Neural cell (in vitro differentiated cells): ENCODE measurements around the gene DCAF15. TPM values are rescaled to one million over a fixed set of nuclear protein-coding genes. Genes with fewer than 3 reads are reported as not detected.

Source experiments
- H2AFZ ChIP-seq: fragments of 200-600, 300-800 bp; sonication (generic), shearing (Covaris generic); 2 replicates; pipeline ENCODE4 v1.6.0; 2014; ENCODE audit warnings: low read depth, mild to moderate bottlenecking, antibody characterized with exemption, low read length, moderate library complexity
- H3F3A ChIP-seq: fragments of 200-600 bp; shearing (Covaris generic); 2 replicates; pipeline ENCODE4 v1.6.1; 2016; ENCODE audit warnings: mild to moderate bottlenecking, moderate library complexity, mixed read lengths, antibody characterized with exemption, low read length; ENCODE audit not compliant: insufficient read depth, poor library complexity, severe bottlenecking
- H3K27ac ChIP-seq: fragments of 200-600, 300-800 bp; sonication (generic), shearing (Covaris generic); 2 replicates; pipeline ENCODE4 v1.5.1; 2014; ENCODE audit warnings: mild to moderate bottlenecking, low read length, moderate library complexity
- H3K27me3 ChIP-seq: fragments of 300-800, 200-600 bp; sonication (generic), shearing (Covaris generic); 2 replicates; pipeline ENCODE4 v1.6.0; 2014; ENCODE audit warnings: mild to moderate bottlenecking, low read depth, low read length, moderate library complexity; ENCODE audit not compliant: insufficient read depth
- H3K36me3 ChIP-seq: fragments of 300-800, 200-600 bp; sonication (generic), shearing (Covaris generic); 2 replicates; pipeline ENCODE4 v1.5.1; 2014; ENCODE audit warnings: mild to moderate bottlenecking, antibody characterized with exemption, low read length, moderate library complexity; ENCODE audit not compliant: insufficient read depth
- H3K4me2 ChIP-seq: fragments of 300-800, 200-600 bp; sonication (generic), shearing (Covaris generic); 2 replicates; pipeline ENCODE4 v1.6.0; 2014; ENCODE audit warnings: mild to moderate bottlenecking, low read length
- H3K4me3 ChIP-seq: fragments of 300-800, 200-600 bp; sonication (generic), shearing (Covaris generic); 2 replicates; pipeline ENCODE4 v1.5.1; 2014; ENCODE audit warnings: mild to moderate bottlenecking, low read length, moderate library complexity
- H3K79me2 ChIP-seq: fragments of 200-600 bp; shearing (Covaris generic); replicated peaks from 2 replicates; pipeline ENCODE4 v1.6.0; 2014; ENCODE audit warnings: mild to moderate bottlenecking, low read length, moderate library complexity; ENCODE audit not compliant: insufficient read depth
- H3K9ac ChIP-seq: fragments of 300-800, 200-600 bp; sonication (generic), shearing (Covaris generic); 2 replicates; pipeline ENCODE4 v1.6.1; 2016; ENCODE audit warnings: mild to moderate bottlenecking, low read length, mixed read lengths
- H3K9me2 ChIP-seq: fragments of 200-600 bp; shearing (Covaris generic); 2 replicates; pipeline ENCODE4 v1.6.1; 2016; ENCODE audit warnings: mild to moderate bottlenecking, low read length, mixed read lengths; ENCODE audit not compliant: insufficient read depth
- H3K9me3 ChIP-seq: fragments of 200-600, 300-800 bp; sonication (generic), shearing (Covaris generic); 2 replicates; pipeline ENCODE4 v1.6.1; 2016; ENCODE audit warnings: mild to moderate bottlenecking, mixed run types, low read length, moderate library complexity, mixed read lengths
- H4K20me1 ChIP-seq: fragments of 200-600 bp; shearing (Covaris generic); 2 replicates; pipeline ENCODE4 v1.6.1; 2016; ENCODE audit warnings: mild to moderate bottlenecking, mixed run types; ENCODE audit not compliant: insufficient read depth
- EP300 ChIP-seq: fragments of 450-650 bp; conservative IDR thresholded peaks from 2 replicates; pipeline ENCODE4 v1.6.1; 2014; ENCODE audit warnings: antibody characterized with exemption, mild to moderate bottlenecking, moderate library complexity; ENCODE audit not compliant: poor library complexity, severe bottlenecking
- MXI1 ChIP-seq: fragments of 450-650 bp; conservative IDR thresholded peaks from 2 replicates; pipeline ENCODE4 v1.6.1; 2014; ENCODE audit warnings: antibody characterized with exemption, mild to moderate bottlenecking; ENCODE audit not compliant: poor library complexity, severe bottlenecking
- POLR2AphosphoS5 ChIP-seq: IDR thresholded peaks from 2 replicates; pipeline ENCODE4 v1.6.1; 2012
- REST ChIP-seq: IDR thresholded peaks from 2 replicates; pipeline ENCODE4 v1.6.1; 2012; ENCODE audit warnings: borderline replicate concordance
- TAF1 ChIP-seq: IDR thresholded peaks from 2 replicates; pipeline ENCODE4 v1.6.1; 2012; ENCODE audit warnings: low read depth
- polyA plus RNA-seq: library from polyadenylated mRNA; depleted of rRNA; stranded (reverse); fragments of >200 nt; gene quantifications from 2 replicates; pipeline ENCODE4 v1.2.3, GENCODE V29; 2014

Gene DCAF15
- polyA plus RNA-seq, 1 donor from 2014 or later = 39.4 TPM

- H3F3A ChIP-seq = no peaks in the 10 kb centered on the region
- H3K27me3 ChIP-seq = no peaks in the 10 kb centered on the region
- no peak overlapping the region for H3K27ac ChIP-seq
- no peaks in the 10 kb centered on the region for H3K9me2 ChIP-seq
- H2AFZ ChIP-seq = no peak overlapping the region
- no peaks in the 10 kb centered on the region for H3K9me3 ChIP-seq
- H3K79me2 ChIP-seq = no peaks in the 10 kb centered on the region
- no peak overlapping the region for H3K9ac ChIP-seq
- no peak overlapping the region for H3K4me3 ChIP-seq
- H3K4me2 ChIP-seq = no peak overlapping the region
- H4K20me1 ChIP-seq = no peaks in the 10 kb centered on the region
- TF ChIP-seq REST = no peak
- TF ChIP-seq TAF1 = no peak
- TF ChIP-seq MXI1 = no peak
- no peak for TF ChIP-seq EP300
- no peaks in the 10 kb centered on the region for H3K36me3 ChIP-seq
Measured at GRCh38 chr19:13926715-13927114, 25.6 kb upstream of the DCAF15 start.

- no peaks in the 10 kb centered on the region for H3K36me3 ChIP-seq
- no peaks in the 10 kb centered on the region for H3K79me2 ChIP-seq
Measured at GRCh38 chr19:13929340-13929739, 23.0 kb upstream of the DCAF15 start.

More at GRCh38 chr19:13929340-13929739, 23.0 kb upstream of the DCAF15 start:
- Histone ChIP-seq H3K4me3 (no peak overlapping the region), H3K9me3 (no peaks in the 10 kb centered on the region), H4K20me1 (no peaks in the 10 kb centered on the region), H3K4me2 (no peak overlapping the region), H3K9me2 (no peaks in the 10 kb centered on the region), H3K27me3 (no peaks in the 10 kb centered on the region), H3F3A (no peaks in the 10 kb centered on the region), H2AFZ (no peak overlapping the region), H3K27ac (no peak overlapping the region), H3K9ac (no peak overlapping the region)
- TF ChIP-seq POLR2AphosphoS5 (no peak), MXI1 (no peak), REST (no peak)
